HTERT RPE-1 (cell line): ENCODE data around the gene HMGA1.

Source experiments
- in situ Hi-C: fragments of 300-500 bp; cut with MboI; formaldehyde crosslinking; loops from 4 replicates; pipeline ENCODE4 v1.14.3; 2020; ENCODE audit warnings: low sequenced_read_pairs

HMGA1 gene

GRCh38 chr6:34236443-34237315, at the start of gene HMGA1:
Gene HMGA1, plus strand, starts transcription at chr6:34236873. Its CDS starts 3,908 bp downstream, at chr6:34240781.
- in situ Hi-C loops, result no loop called here

- in situ Hi-C loops, result no loop called here
These were observed 46.7 kb upstream of the HMGA1 start for GRCh38 chr6:34189806-34190503.

GRCh38 chr6:34190504-34191122, 46.1 kb upstream of the HMGA1 start:
- in situ Hi-C loops, result no loop called here

- in situ Hi-C loops, result no loop called here
These were observed 41.9 kb upstream of the HMGA1 start for GRCh38 chr6:34194772-34195171.

GRCh38 chr6:34195726-34196115, 41.0 kb upstream of the HMGA1 start:
- in situ Hi-C loops, result no loop called here

GRCh38 chr6:34196116-34196832, 40.4 kb upstream of the HMGA1 start:
- in situ Hi-C loops, result no loop called here

GRCh38 chr6:34196833-34197195, 39.9 kb upstream of the HMGA1 start:
- in situ Hi-C loops, result no loop called here

- in situ Hi-C loops, result no loop called here
These were observed 36.2 kb upstream of the HMGA1 start for GRCh38 chr6:34200340-34200971.

GRCh38 chr6:34201455-34202107, 35.1 kb upstream of the HMGA1 start:
- in situ Hi-C loops, result no loop called here

- in situ Hi-C loops, result no loop called here
These were observed 34.1 kb upstream of the HMGA1 start for GRCh38 chr6:34202329-34203201.

- in situ Hi-C loops, result no loop called here
These were observed 32.0 kb upstream of the HMGA1 start for GRCh38 chr6:34204693-34205092.

- in situ Hi-C loops, result no loop called here
These were observed 31.2 kb upstream of the HMGA1 start for GRCh38 chr6:34205466-34205865.

- in situ Hi-C loops, result no loop called here
These were observed 30.8 kb upstream of the HMGA1 start for GRCh38 chr6:34205916-34206315.

GRCh38 chr6:34206726-34207125, 29.9 kb upstream of the HMGA1 start:
- in situ Hi-C loops, result no loop called here

GRCh38 chr6:34207695-34208443, 28.8 kb upstream of the HMGA1 start:
- in situ Hi-C loops, result no loop called here

GRCh38 chr6:34213772-34214171, 22.9 kb upstream of the HMGA1 start:
- in situ Hi-C loops, result no loop called here

- in situ Hi-C loops, result no loop called here
These were observed 18.0 kb upstream of the HMGA1 start for GRCh38 chr6:34218691-34219090.

- in situ Hi-C loops, result no loop called here
These were observed 13.2 kb upstream of the HMGA1 start for GRCh38 chr6:34223381-34223955.
